ENCODE measurements around the gene MRPL36. TPM values are rescaled to one million over a fixed set of nuclear protein-coding genes. Genes with fewer than 3 reads are reported as not detected.

The MRPL36 gene
- total and polyA plus RNA-seq, 9 of the 15 experiments (the other 6 are each of a cell fraction or from before 2014, with no cell fraction given): 78.3 to 557 (median 124) TPM

- Histone ChIP-seq H3K4me2 (ENCODE audit: insufficient read depth, low read length) (no peak overlapping the region), H3K79me2 (ENCODE audit: control insufficient read depth, insufficient read depth, low read length) (no peaks in the 10 kb centered on the region), H3K9me1 (ENCODE audit: control insufficient read depth, insufficient read depth, low read length) (peaks cover under 1% of the 10 kb centered on the region), H3K27me3 (ENCODE audit: control insufficient read depth in 2 of 2, insufficient read depth in 2 of 2, low read length in 2 of 2) (peaks cover 74 to 92% of the 10 kb centered on the region in 2 experiments), H3K4me3 (no peak overlapping the region), H2AFZ (ENCODE audit: low read depth, low read length) (no peak overlapping the region), H4K20me1 (replicated peaks; ENCODE audit: control insufficient read depth, insufficient read depth, low read length) (0 out of 2 replicates have a peak, but pooled peaks cover 3% of the 10 kb centered on the region), H3K4me1 (replicated peaks in 1 of 2; ENCODE audit: control insufficient read depth in 2 of 2, insufficient read depth in 2 of 2, low read length in 2 of 2) (peaks cover 0 to 10% of the 10 kb centered on the region in 2 experiments; a peak in 1 of 5 replicates), H3K27ac (ENCODE audit: extremely low read depth, low read depth, low read length) (no peak overlapping the region), H3K9ac (ENCODE audit: insufficient read depth in 1 of 2, low read depth in 2 of 2, low read length in 2 of 2) (no peak overlapping the region), H3K36me3 (ENCODE audit: control insufficient read depth, insufficient read depth, low read length) (no peaks in the 10 kb centered on the region), H3K9me3 (replicated peaks; ENCODE audit: control insufficient read depth, insufficient read depth, low read depth, low read length) (no peaks in the 10 kb centered on the region)
- under 1% methylated on average over 15 of the region's 16 CpGs for WGBS (ENCODE audit: insufficient coverage, low coverage, missing lambda C conversion rate)
- TF ChIP-seq MCM2 (IDR thresholded peaks at IDR 0.05; ENCODE audit: low read depth): no peak
- no peak for TF ChIP-seq ZNF124 (CRISPR knock-in tag; IDR thresholded peaks at IDR 0.05)
- no peak for TF ChIP-seq RERE (CRISPR knock-in tag; IDR thresholded peaks at IDR 0.05; ENCODE audit: borderline replicate concordance)
- TF ChIP-seq NCOA1 (IDR thresholded peaks at IDR 0.05; ENCODE audit: low read depth): no peak
- TF ChIP-seq IRF2 (CRISPR knock-in tag; IDR thresholded peaks at IDR 0.05): no peak
- TF ChIP-seq ESRRA (IDR thresholded peaks at IDR 0.05; ENCODE audit: borderline replicate concordance, low read depth): no peak
- TF ChIP-seq ETS1 (conservative IDR thresholded peaks at IDR 0.05; ENCODE audit: control insufficient read depth, low read depth, low read length): no peak
- TF ChIP-seq ZNF134 (CRISPR knock-in tag; conservative IDR thresholded peaks at IDR 0.05): no peak
- TF ChIP-seq ZBTB8A (IDR thresholded peaks at IDR 0.05; ENCODE audit: partially characterized antibody): no peak
- TF ChIP-seq MTA2 (IDR thresholded peaks at IDR 0.05; ENCODE audit: low read depth): no peak
- no peak for TF ChIP-seq POLR2A (conservative IDR thresholded peaks at IDR 0.05)
- TF ChIP-seq USF1 (CRISPR knock-in tag; IDR thresholded peaks at IDR 0.05): no peak
- TF ChIP-seq POLR3G (IDR thresholded peaks at IDR 0.05; ENCODE audit: extremely low read depth, insufficient read length, insufficient replicate concordance): no peak
- TF ChIP-seq EGR1 (conservative IDR thresholded peaks at IDR 0.05): no peak
- TF ChIP-seq KDM5B (IDR thresholded peaks at IDR 0.05; ENCODE audit: insufficient replicate concordance, low read depth, low read length): no peak
- TF ChIP-seq JUNB (CRISPR knock-in tag; conservative IDR thresholded peaks at IDR 0.05): no peak
- intact Hi-C loops (cut with micrococcal nuclease): no loop called here
- ATAC-seq (no peak), FAIRE-seq (no peak), DNase-seq (ENCODE audit: extremely low read depth in 1 of 4, low spot score in 3 of 4) (no peak)
- BruUV-seq (replicated peaks): no TSS peak
- ChIA-PET CTCF (ENCODE audit: low intra/inter-chr PET ratio) (no interaction called here), POLR2A (no interaction called here)
- in situ Hi-C loops (cut with MboI): no loop called here
Observed at GRCh38 chr5:1767524-1768282, 31.9 kb downstream of the MRPL36 start.

Data from K562 (cell line).